Thyroid gland (tissue), 4 donors: ENCODE data around the gene AGMO.

Experiments
- POLR2A ChIP-seq, 2 donors: fragments of 450-650 bp; IDR thresholded peaks; one replicate each; pipeline ENCODE4 v1.6.1; 2017; ENCODE audit warnings: antibody characterized with exemption in 2 of 2, mild to moderate bottlenecking in 2 of 2, moderate library complexity in 1 of 2
- TF ChIP-seq, protein P1 (sequence below), 6 experiments: fragments of 200-600 bp in 3 of 6; fragments of 450-650 bp in 3 of 6; sonication (generic) in 3 of 6; IDR thresholded peaks; one replicate each; pipeline ENCODE4 v1.5.1; 2016 to 2019; ENCODE audit warnings: antibody characterized with exemption in 6 of 6, mild to moderate bottlenecking in 2 of 6, inconsistent platforms in 1 of 6, moderate library complexity in 1 of 6

GRCh38 chr7:15315678-15316077, 246.1 kb downstream of the AGMO start:
- TF ChIP-seq, protein P1, sequence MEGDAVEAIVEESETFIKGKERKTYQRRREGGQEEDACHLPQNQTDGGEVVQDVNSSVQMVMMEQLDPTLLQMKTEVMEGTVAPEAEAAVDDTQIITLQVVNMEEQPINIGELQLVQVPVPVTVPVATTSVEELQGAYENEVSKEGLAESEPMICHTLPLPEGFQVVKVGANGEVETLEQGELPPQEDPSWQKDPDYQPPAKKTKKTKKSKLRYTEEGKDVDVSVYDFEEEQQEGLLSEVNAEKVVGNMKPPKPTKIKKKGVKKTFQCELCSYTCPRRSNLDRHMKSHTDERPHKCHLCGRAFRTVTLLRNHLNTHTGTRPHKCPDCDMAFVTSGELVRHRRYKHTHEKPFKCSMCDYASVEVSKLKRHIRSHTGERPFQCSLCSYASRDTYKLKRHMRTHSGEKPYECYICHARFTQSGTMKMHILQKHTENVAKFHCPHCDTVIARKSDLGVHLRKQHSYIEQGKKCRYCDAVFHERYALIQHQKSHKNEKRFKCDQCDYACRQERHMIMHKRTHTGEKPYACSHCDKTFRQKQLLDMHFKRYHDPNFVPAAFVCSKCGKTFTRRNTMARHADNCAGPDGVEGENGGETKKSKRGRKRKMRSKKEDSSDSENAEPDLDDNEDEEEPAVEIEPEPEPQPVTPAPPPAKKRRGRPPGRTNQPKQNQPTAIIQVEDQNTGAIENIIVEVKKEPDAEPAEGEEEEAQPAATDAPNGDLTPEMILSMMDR (IDR thresholded peaks at IDR 0.05), result no peak
- no peak for TF ChIP-seq POLR2A (IDR thresholded peaks at IDR 0.05)
